WTC11 (cell line): ENCODE results near the gene AGO3. TPM values are rescaled to one million over a fixed set of nuclear protein-coding genes. Genes with fewer than 3 reads are reported as not detected.
A peak's percentile ranks its signal among the peaks of the same experiment; 100 is the strongest.

Experiments used
- ATAC-seq: fragments of 200-7000 bp; cut with Tn5 transposase; 2 replicates; pipeline ENCODE4 v1.10.0; 2021; ENCODE audit warnings: mild to moderate bottlenecking, moderate library complexity
- Bru-seq: library from RNA; stranded (reverse); fragments of 400-500 nt; gene quantifications from one replicate; lab custom pipeline; 2021; lab: Mats Ljungman, UMichigan
- CTCF ChIA-PET: fragments of 300-600 bp; sonication (Branson Sonifier 250); formaldehyde crosslinking; loops from one replicate; lab custom pipeline; 2021; ENCODE audit warnings: antibody characterized with exemption; lab: Charles Lee
- POLR2A ChIA-PET: fragments of 350-600 bp; sonication (Branson Sonifier 250); formaldehyde crosslinking; loops from one replicate; lab custom pipeline; 2021; ENCODE audit warnings: antibody characterized with exemption; lab: Charles Lee
- DNase-seq: peaks from one replicate; pipeline ENCODE4 v3.0.0; 2021; ENCODE audit warnings: low spot score
- H3K27ac Mint-ChIP-seq: 2 replicates; pipeline ENCODE4 v1.8.0; 2021; ENCODE audit warnings: mixed read lengths
- H3K27me3 Mint-ChIP-seq: 2 replicates; pipeline ENCODE4 v1.8.0; 2021; ENCODE audit warnings: low read depth, mild to moderate bottlenecking, moderate library complexity, mixed read lengths
- H3K36me3 Mint-ChIP-seq: 2 replicates; pipeline ENCODE4 v1.8.0; 2021; ENCODE audit warnings: mixed read lengths
- H3K4me1 Mint-ChIP-seq: 2 replicates; pipeline ENCODE4 v1.8.0; 2022; ENCODE audit warnings: mixed read lengths
- H3K4me3 Mint-ChIP-seq: 2 replicates; pipeline ENCODE4 v1.8.0; 2021; ENCODE audit warnings: mild to moderate bottlenecking, moderate library complexity, mixed read lengths
- H3K9me3 Mint-ChIP-seq: 2 replicates; pipeline ENCODE4 v1.8.0; 2021; ENCODE audit warnings: mixed read lengths
- CREM ChIP-seq: sonication (generic); formaldehyde crosslinking; IDR thresholded peaks from 2 replicates; pipeline ENCODE4 v1.8.1; 2022; ENCODE audit warnings: mild to moderate bottlenecking, missing genetic modification reagents, moderate library complexity
- ELF4 ChIP-seq: sonication (generic); formaldehyde crosslinking; IDR thresholded peaks from 2 replicates; pipeline ENCODE4 v1.8.1; 2022; ENCODE audit warnings: low read depth, mild to moderate bottlenecking, moderate library complexity, missing genetic modification reagents
- FOXP1 ChIP-seq: sonication (generic); formaldehyde crosslinking; IDR thresholded peaks from 2 replicates; pipeline ENCODE4 v1.8.0; 2022; ENCODE audit warnings: missing genetic modification reagents, mild to moderate bottlenecking, moderate library complexity, borderline replicate concordance
- HMGA2 ChIP-seq: fragments of 250-450 bp; sonication (Bioruptor Pico); IDR thresholded peaks from 2 replicates; pipeline ENCODE4 v1.4.0; 2021; ENCODE audit warnings: mild to moderate bottlenecking, moderate library complexity
- OVOL2 ChIP-seq: fragments of 250-450 bp; sonication (Bioruptor Pico); IDR thresholded peaks from 2 replicates; pipeline ENCODE4 v1.9.0; 2021; ENCODE audit warnings: mild to moderate bottlenecking, borderline replicate concordance
- PRRX2 ChIP-seq: fragments of 250-450 bp; sonication (Bioruptor Pico); IDR thresholded peaks from 2 replicates; pipeline ENCODE4 v1.8.0; 2021; ENCODE audit warnings: mild to moderate bottlenecking
- TP53 ChIP-seq: sonication (generic); formaldehyde crosslinking; IDR thresholded peaks from 2 replicates; pipeline ENCODE4 v1.8.1; 2023; ENCODE audit warnings: mild to moderate bottlenecking, missing genetic modification reagents
- ZNF232 ChIP-seq: sonication (generic); formaldehyde crosslinking; IDR thresholded peaks from 2 replicates; pipeline ENCODE4 v1.8.0; 2022; ENCODE audit warnings: mild to moderate bottlenecking, missing genetic modification reagents
- ZNF263 ChIP-seq: sonication (generic); formaldehyde crosslinking; IDR thresholded peaks from 2 replicates; pipeline ENCODE4 v1.8.1; 2022; ENCODE audit warnings: low read depth, mild to moderate bottlenecking, moderate library complexity, missing genetic modification reagents
- ZNF416 ChIP-seq: fragments of 250-450 bp; sonication (Bioruptor Pico); IDR thresholded peaks from 2 replicates; pipeline ENCODE4 v1.9.0; 2021; ENCODE audit warnings: mild to moderate bottlenecking, inconsistent platforms
- long read RNA-seq, 3 experiments: library from RNA in 1 of 3; library from capped mRNA in 1 of 3; library from polyadenylated mRNA in 1 of 3; unstranded in 2 of 3; stranded (forward) in 1 of 3; transcript quantifications; one replicate each; pipeline ENCODE4 v2.0.0, GENCODE V29; 2021
- total RNA-seq: library from RNA; stranded (reverse); gene quantifications from 3 replicates; pipeline ENCODE4 v1.2.3, GENCODE V29; 2021
- TF ChIP-seq, protein P1 (sequence below): fragments of 250-450 bp; sonication (Bioruptor Pico); IDR thresholded peaks from 2 replicates; pipeline ENCODE4 v1.9.0; 2021; ENCODE audit warnings: mild to moderate bottlenecking
- TF ChIP-seq, protein P2 (sequence below): fragments of 250-450 bp; sonication (Bioruptor Pico); IDR thresholded peaks from 2 replicates; pipeline ENCODE4 v1.8.0; 2021; ENCODE audit warnings: mild to moderate bottlenecking
- TF ChIP-seq, protein P3 (sequence below): sonication (generic); formaldehyde crosslinking; IDR thresholded peaks from 2 replicates; pipeline ENCODE4 v1.8.1; 2023; ENCODE audit warnings: mild to moderate bottlenecking, missing genetic modification reagents
- TF ChIP-seq, protein P4 (sequence below): sonication (generic); formaldehyde crosslinking; IDR thresholded peaks from 2 replicates; pipeline ENCODE4 v1.8.0; 2023; ENCODE audit warnings: missing genetic modification reagents, mild to moderate bottlenecking, borderline replicate concordance
- TF ChIP-seq, protein P5 (sequence below): sonication (generic); formaldehyde crosslinking; IDR thresholded peaks from 2 replicates; pipeline ENCODE4 v1.8.1; 2023; ENCODE audit warnings: mild to moderate bottlenecking, missing genetic modification reagents, borderline replicate concordance
- TF ChIP-seq, protein P6 (sequence below): sonication (generic); formaldehyde crosslinking; IDR thresholded peaks from 2 replicates; pipeline ENCODE4 v1.8.0; 2022; ENCODE audit warnings: mild to moderate bottlenecking, missing genetic modification reagents
- TF ChIP-seq, protein P7 (sequence below): sonication (generic); formaldehyde crosslinking; IDR thresholded peaks from 2 replicates; pipeline ENCODE4 v1.8.1; 2022; ENCODE audit warnings: mild to moderate bottlenecking, moderate library complexity, missing genetic modification reagents

The AGO3 gene
- 26.8 to 30.7 TPM (median 27.0 TPM) in 3 replicates for total RNA-seq
- Bru-seq, nascent RNA, result percentile 75 among the genes with signal in this experiment
- long read RNA-seq, experiment 1, full-length matches to known transcripts, result 26 of 80 reads
- long read RNA-seq, experiment 1, partial matches to known transcripts, result 25 of 80 reads
- long read RNA-seq, experiment 1, other reads (novel, unspliced or antisense), result 29 of 80 reads
- long read RNA-seq, experiment 2, full-length matches to known transcripts, result 2 of 21 reads
- long read RNA-seq, experiment 2, partial matches to known transcripts, result 6 of 21 reads
- long read RNA-seq, experiment 2, other reads (novel, unspliced or antisense), result 13 of 21 reads
- long read RNA-seq, experiment 3, partial matches to known transcripts, result 1 of 5 reads
- long read RNA-seq, experiment 3, other reads (novel, unspliced or antisense), result 3 of 5 reads

DNA sequence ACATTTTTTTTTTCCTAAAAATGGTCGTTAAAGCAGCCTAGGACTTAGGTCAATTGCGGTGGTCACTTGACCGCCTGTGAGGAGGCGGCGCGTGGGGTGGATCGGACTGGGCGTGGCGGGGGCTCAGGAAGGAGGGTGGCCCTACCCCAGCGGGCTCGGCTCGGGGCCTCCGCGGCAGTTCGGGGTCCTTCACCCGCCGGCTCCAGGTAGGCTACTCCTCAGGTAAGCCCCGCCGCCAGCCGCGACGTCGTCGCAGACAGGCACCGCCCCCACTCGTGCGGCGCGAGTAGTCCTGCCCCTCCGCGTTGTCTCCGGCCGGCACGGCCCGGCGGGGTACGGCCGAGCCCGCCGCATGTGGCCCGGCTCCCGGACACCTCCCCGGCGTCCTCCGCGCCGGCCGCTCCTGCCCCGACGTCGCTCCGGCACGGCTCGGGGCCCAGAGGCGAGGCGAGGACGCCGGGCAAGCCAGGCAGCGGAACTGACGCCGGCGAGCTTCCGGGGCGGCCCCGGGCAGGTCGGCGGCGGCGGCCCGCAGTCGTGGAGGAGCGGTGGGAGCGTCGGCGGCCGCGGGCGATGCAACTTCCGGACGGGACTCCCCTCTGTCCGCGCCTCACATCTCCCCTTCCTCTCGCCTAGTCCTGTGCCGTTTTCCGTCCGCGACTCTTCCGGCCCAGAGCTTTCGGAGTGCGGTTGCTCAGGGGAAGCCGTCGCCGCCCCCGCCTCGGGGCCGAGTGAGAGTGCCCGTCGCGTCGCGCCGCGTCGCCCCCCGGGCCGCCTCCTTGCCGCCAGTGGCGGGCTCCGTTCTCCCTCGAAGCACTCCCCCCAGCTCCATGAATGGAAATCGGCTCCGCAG, at the start of gene AGO3:
TSS of gene AGO3 (plus strand) at position 513 of the 853 bp plus-strand sequence. CDS start at position 835, 322 bp downstream.
- H3K36me3 Mint-ChIP-seq, result no peaks in the 10 kb centered on the region
- ATAC-seq (peak; percentile 84), DNase-seq (peak; percentile 85)
- CTCF ChIA-PET, result interaction anchor here (0.6 to 1.7 kb wide), 6 partner anchors 11 to 204 kb away, joined by 3 to 10 read pairs (median 4); partner anchors contain the start of gene AGO1
- H3K27ac Mint-ChIP-seq, result peak within 1 kb of the TSS; percentile 98
- H3K9me3 Mint-ChIP-seq, result no peaks in the 10 kb centered on the region
- peak within 1 kb of the TSS; percentile 91 for H3K4me3 Mint-ChIP-seq
- H3K4me1 Mint-ChIP-seq, result peaks cover 45% of the 10 kb centered on the region
- no peaks in the 10 kb centered on the region for H3K27me3 Mint-ChIP-seq
- POLR2A ChIA-PET, result interaction anchor here (0.8 to 2.3 kb wide), 6 partner anchors 10 to 218 kb away, joined by 3 to 14 read pairs (median 7); partner anchors contain the start of genes AGO1, CLSPN, TEKT2 and TRAPPC3
- TF ChIP-seq, protein P1, sequence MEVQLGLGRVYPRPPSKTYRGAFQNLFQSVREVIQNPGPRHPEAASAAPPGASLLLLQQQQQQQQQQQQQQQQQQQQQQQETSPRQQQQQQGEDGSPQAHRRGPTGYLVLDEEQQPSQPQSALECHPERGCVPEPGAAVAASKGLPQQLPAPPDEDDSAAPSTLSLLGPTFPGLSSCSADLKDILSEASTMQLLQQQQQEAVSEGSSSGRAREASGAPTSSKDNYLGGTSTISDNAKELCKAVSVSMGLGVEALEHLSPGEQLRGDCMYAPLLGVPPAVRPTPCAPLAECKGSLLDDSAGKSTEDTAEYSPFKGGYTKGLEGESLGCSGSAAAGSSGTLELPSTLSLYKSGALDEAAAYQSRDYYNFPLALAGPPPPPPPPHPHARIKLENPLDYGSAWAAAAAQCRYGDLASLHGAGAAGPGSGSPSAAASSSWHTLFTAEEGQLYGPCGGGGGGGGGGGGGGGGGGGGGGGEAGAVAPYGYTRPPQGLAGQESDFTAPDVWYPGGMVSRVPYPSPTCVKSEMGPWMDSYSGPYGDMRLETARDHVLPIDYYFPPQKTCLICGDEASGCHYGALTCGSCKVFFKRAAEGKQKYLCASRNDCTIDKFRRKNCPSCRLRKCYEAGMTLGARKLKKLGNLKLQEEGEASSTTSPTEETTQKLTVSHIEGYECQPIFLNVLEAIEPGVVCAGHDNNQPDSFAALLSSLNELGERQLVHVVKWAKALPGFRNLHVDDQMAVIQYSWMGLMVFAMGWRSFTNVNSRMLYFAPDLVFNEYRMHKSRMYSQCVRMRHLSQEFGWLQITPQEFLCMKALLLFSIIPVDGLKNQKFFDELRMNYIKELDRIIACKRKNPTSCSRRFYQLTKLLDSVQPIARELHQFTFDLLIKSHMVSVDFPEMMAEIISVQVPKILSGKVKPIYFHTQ, result peak; percentile 76; the same call in 1 of the 2 replicates
- TF ChIP-seq, protein P2, sequence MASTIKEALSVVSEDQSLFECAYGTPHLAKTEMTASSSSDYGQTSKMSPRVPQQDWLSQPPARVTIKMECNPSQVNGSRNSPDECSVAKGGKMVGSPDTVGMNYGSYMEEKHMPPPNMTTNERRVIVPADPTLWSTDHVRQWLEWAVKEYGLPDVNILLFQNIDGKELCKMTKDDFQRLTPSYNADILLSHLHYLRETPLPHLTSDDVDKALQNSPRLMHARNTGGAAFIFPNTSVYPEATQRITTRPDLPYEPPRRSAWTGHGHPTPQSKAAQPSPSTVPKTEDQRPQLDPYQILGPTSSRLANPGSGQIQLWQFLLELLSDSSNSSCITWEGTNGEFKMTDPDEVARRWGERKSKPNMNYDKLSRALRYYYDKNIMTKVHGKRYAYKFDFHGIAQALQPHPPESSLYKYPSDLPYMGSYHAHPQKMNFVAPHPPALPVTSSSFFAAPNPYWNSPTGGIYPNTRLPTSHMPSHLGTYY (CRISPR knock-in tag), result peak; percentile 50; the same call in 1 of the 2 replicates
- TF ChIP-seq OVOL2 (CRISPR knock-in tag) (peak; percentile 57; the same call in 1 of the 2 replicates), CREM (CRISPR knock-in tag) (peak; percentile 88), FOXP1 (CRISPR knock-in tag) (peak; percentile 74), HMGA2 (no peak), TP53 (CRISPR knock-in tag) (no peak), PRRX2 (CRISPR knock-in tag) (peak; percentile 88), ZNF232 (peak; percentile 65; the same call in 1 of the 2 replicates), ZNF263 (CRISPR knock-in tag) (0 out of 2 replicates have a peak, but pooled peaks have one; percentile 20), ELF4 (CRISPR knock-in tag) (no peak), ZNF416 (peak; percentile 85; the same call in 1 of the 2 replicates)
- TF ChIP-seq, protein P3, sequence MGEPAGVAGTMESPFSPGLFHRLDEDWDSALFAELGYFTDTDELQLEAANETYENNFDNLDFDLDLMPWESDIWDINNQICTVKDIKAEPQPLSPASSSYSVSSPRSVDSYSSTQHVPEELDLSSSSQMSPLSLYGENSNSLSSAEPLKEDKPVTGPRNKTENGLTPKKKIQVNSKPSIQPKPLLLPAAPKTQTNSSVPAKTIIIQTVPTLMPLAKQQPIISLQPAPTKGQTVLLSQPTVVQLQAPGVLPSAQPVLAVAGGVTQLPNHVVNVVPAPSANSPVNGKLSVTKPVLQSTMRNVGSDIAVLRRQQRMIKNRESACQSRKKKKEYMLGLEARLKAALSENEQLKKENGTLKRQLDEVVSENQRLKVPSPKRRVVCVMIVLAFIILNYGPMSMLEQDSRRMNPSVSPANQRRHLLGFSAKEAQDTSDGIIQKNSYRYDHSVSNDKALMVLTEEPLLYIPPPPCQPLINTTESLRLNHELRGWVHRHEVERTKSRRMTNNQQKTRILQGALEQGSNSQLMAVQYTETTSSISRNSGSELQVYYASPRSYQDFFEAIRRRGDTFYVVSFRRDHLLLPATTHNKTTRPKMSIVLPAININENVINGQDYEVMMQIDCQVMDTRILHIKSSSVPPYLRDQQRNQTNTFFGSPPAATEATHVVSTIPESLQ, result no peak
- TF ChIP-seq, protein P4, sequence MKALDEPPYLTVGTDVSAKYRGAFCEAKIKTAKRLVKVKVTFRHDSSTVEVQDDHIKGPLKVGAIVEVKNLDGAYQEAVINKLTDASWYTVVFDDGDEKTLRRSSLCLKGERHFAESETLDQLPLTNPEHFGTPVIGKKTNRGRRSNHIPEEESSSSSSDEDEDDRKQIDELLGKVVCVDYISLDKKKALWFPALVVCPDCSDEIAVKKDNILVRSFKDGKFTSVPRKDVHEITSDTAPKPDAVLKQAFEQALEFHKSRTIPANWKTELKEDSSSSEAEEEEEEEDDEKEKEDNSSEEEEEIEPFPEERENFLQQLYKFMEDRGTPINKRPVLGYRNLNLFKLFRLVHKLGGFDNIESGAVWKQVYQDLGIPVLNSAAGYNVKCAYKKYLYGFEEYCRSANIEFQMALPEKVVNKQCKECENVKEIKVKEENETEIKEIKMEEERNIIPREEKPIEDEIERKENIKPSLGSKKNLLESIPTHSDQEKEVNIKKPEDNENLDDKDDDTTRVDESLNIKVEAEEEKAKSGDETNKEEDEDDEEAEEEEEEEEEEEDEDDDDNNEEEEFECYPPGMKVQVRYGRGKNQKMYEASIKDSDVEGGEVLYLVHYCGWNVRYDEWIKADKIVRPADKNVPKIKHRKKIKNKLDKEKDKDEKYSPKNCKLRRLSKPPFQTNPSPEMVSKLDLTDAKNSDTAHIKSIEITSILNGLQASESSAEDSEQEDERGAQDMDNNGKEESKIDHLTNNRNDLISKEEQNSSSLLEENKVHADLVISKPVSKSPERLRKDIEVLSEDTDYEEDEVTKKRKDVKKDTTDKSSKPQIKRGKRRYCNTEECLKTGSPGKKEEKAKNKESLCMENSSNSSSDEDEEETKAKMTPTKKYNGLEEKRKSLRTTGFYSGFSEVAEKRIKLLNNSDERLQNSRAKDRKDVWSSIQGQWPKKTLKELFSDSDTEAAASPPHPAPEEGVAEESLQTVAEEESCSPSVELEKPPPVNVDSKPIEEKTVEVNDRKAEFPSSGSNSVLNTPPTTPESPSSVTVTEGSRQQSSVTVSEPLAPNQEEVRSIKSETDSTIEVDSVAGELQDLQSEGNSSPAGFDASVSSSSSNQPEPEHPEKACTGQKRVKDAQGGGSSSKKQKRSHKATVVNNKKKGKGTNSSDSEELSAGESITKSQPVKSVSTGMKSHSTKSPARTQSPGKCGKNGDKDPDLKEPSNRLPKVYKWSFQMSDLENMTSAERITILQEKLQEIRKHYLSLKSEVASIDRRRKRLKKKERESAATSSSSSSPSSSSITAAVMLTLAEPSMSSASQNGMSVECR (CRISPR knock-in tag), result peak; percentile 6; the same call in 1 of the 2 replicates
- TF ChIP-seq, protein P5, sequence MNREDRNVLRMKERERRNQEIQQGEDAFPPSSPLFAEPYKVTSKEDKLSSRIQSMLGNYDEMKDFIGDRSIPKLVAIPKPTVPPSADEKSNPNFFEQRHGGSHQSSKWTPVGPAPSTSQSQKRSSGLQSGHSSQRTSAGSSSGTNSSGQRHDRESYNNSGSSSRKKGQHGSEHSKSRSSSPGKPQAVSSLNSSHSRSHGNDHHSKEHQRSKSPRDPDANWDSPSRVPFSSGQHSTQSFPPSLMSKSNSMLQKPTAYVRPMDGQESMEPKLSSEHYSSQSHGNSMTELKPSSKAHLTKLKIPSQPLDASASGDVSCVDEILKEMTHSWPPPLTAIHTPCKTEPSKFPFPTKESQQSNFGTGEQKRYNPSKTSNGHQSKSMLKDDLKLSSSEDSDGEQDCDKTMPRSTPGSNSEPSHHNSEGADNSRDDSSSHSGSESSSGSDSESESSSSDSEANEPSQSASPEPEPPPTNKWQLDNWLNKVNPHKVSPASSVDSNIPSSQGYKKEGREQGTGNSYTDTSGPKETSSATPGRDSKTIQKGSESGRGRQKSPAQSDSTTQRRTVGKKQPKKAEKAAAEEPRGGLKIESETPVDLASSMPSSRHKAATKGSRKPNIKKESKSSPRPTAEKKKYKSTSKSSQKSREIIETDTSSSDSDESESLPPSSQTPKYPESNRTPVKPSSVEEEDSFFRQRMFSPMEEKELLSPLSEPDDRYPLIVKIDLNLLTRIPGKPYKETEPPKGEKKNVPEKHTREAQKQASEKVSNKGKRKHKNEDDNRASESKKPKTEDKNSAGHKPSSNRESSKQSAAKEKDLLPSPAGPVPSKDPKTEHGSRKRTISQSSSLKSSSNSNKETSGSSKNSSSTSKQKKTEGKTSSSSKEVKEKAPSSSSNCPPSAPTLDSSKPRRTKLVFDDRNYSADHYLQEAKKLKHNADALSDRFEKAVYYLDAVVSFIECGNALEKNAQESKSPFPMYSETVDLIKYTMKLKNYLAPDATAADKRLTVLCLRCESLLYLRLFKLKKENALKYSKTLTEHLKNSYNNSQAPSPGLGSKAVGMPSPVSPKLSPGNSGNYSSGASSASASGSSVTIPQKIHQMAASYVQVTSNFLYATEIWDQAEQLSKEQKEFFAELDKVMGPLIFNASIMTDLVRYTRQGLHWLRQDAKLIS, result no peak
- TF ChIP-seq, protein P6, sequence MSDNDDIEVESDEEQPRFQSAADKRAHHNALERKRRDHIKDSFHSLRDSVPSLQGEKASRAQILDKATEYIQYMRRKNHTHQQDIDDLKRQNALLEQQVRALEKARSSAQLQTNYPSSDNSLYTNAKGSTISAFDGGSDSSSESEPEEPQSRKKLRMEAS (CRISPR knock-in tag), result peak; percentile 28
- TF ChIP-seq, protein P7, sequence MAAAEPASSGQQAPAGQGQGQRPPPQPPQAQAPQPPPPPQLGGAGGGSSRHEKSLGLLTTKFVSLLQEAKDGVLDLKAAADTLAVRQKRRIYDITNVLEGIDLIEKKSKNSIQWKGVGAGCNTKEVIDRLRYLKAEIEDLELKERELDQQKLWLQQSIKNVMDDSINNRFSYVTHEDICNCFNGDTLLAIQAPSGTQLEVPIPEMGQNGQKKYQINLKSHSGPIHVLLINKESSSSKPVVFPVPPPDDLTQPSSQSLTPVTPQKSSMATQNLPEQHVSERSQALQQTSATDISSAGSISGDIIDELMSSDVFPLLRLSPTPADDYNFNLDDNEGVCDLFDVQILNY (CRISPR knock-in tag), result peak; percentile 53; the same call in 1 of the 2 replicates
